Measurements from ENCODE around the gene ALG14. TPM values are rescaled to one million over a fixed set of nuclear protein-coding genes. Genes with fewer than 3 reads are reported as not detected.

The ALG14 gene
- total RNA-seq, 1 donor from 2014 or later: 10.5 TPM

DNA sequence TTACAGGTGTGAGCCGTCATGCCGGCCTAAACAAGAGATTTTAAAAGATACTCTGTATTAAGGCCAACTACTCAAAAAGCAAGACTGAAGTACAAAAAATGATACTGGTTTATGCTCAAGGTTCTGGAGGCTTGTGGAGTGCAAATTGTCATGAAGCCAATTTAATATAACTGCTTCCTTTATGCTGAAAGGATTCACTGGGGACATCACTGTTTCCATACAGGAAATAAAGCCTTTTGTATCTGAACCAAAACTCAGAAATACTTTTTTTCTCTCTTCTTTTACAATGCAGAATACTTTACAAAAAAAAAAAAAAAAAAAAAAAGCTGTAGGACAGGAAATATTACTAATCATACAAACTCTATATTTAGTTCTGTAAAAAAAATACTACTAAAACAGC is 90.4 kb downstream of the ALG14 start:
- no peak overlapping the region for H3K4me3 Mint-ChIP-seq (ENCODE audit: low read depth)
- no peak for TF ChIP-seq CTCF (IDR thresholded peaks at IDR 0.05; ENCODE audit: unreplicated experiment)
- DNase-seq (ENCODE audit: low spot score, unreplicated experiment): no peak
- peaks cover 27% of the 10 kb centered on the region for H3K4me1 Mint-ChIP-seq (ENCODE audit: low read depth)
- H3K27me3 Mint-ChIP-seq: no peaks in the 10 kb centered on the region
- no peak overlapping the region for H3K27ac Mint-ChIP-seq
- H3K36me3 Mint-ChIP-seq (ENCODE audit: insufficient read depth): peaks cover 2% of the 10 kb centered on the region
- H3K9me3 Mint-ChIP-seq (ENCODE audit: low read depth): no peaks in the 10 kb centered on the region

- peaks cover 24% of the 10 kb centered on the region for H3K4me1 Mint-ChIP-seq (ENCODE audit: low read depth)
- no peak for TF ChIP-seq CTCF (IDR thresholded peaks at IDR 0.05; ENCODE audit: unreplicated experiment)
- DNase-seq (ENCODE audit: low spot score, unreplicated experiment): no peak
- H3K27ac Mint-ChIP-seq: no peak overlapping the region
- H3K4me3 Mint-ChIP-seq (ENCODE audit: low read depth): no peak overlapping the region
- H3K9me3 Mint-ChIP-seq (ENCODE audit: low read depth): no peaks in the 10 kb centered on the region
- peaks cover 4% of the 10 kb centered on the region for H3K36me3 Mint-ChIP-seq (ENCODE audit: insufficient read depth)
- H3K27me3 Mint-ChIP-seq: no peaks in the 10 kb centered on the region
Measured at GRCh38 chr1:94981575-94981973, 91.2 kb downstream of the ALG14 start.

DNA sequence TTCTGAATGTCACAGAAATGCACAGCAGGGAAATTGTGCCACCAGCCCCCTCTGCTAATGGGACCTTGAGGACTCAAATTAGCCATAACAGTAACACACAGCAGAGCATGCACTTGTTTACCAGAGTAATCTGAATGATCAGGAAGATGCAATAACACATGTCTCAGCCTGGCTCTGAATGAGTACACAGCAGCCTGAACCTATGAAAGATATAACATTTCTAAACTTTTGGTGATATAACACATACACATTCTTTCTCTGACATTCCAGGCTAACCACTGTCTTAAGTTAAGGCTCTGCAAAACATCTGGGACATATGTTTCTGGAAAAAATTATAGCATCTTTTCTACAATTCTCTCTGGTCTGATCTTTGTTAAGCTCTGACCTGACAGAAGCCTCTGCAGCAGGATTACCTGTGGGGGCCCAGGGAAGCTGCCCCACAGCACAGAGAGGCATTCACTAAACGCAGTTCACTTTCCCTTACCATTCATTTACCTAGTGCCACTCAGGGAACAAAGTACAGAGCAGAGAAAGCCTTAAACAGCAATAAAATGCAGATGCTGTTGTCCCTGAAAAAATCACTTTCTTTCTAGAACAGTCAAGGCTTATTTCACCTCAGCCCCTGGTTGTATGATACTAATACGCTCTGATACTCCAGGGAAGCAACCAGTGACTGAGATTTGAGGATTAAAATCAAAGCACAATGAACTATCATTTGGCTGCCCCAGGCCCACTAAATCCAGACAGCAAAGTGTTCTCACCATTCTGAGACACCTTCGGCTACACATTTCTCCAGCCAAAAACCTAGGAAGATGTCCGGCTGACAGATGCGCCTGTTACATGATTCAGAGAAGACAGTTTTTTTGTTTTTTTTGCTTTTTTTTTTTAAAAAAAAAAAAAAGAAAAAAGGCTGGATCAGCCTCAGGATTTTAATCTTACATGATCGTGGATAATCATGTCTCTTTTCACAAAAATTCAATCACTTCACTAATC is 91.9 kb downstream of the ALG14 start:
- DNase-seq (ENCODE audit: low spot score, unreplicated experiment): no peak
- no peak for TF ChIP-seq CTCF (IDR thresholded peaks at IDR 0.05; ENCODE audit: unreplicated experiment)
- no peaks in the 10 kb centered on the region for H3K9me3 Mint-ChIP-seq (ENCODE audit: low read depth)
- no peak overlapping the region for H3K4me3 Mint-ChIP-seq (ENCODE audit: low read depth)
- no peaks in the 10 kb centered on the region for H3K27me3 Mint-ChIP-seq
- H3K36me3 Mint-ChIP-seq (ENCODE audit: insufficient read depth): peaks cover 5% of the 10 kb centered on the region
- H3K27ac Mint-ChIP-seq: peak overlapping the region; percentile 71
- H3K4me1 Mint-ChIP-seq (ENCODE audit: low read depth): peaks cover 21% of the 10 kb centered on the region

- TF ChIP-seq CTCF (IDR thresholded peaks at IDR 0.05; ENCODE audit: unreplicated experiment): no peak
- DNase-seq (ENCODE audit: low spot score, unreplicated experiment): no peak
- Mint-ChIP-seq H3K27ac (no peak overlapping the region), H3K27me3 (no peaks in the 10 kb centered on the region), H3K36me3 (ENCODE audit: insufficient read depth) (peaks cover 5% of the 10 kb centered on the region), H3K4me3 (ENCODE audit: low read depth) (no peak overlapping the region), H3K9me3 (ENCODE audit: low read depth) (no peaks in the 10 kb centered on the region), H3K4me1 (ENCODE audit: low read depth) (peaks cover 16% of the 10 kb centered on the region)
Measured at GRCh38 chr1:94979656-94980581, 92.8 kb downstream of the ALG14 start.

DNA sequence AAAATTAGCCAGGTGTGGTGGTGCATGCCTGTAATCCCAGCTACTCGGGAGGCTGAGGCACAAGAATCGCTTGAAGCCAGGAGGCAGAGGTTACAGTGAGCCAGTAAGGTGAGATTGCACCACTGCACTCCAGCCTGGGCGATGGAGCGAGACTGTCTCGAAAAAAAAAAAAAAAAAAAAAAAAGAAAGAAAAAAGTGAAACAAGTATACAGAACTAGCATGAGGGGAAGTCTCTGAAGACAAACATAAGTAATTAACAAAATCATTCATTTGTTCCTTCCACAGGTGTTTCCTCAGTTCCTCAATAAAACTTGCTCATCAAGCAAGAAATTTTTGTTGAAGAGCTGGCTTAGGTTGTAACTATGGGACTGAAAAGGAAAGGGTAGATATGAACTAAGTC is 93.6 kb downstream of the ALG14 start:
- DNase-seq (ENCODE audit: low spot score, unreplicated experiment): no peak
- no peak overlapping the region for H3K27ac Mint-ChIP-seq
- TF ChIP-seq CTCF (IDR thresholded peaks at IDR 0.05; ENCODE audit: unreplicated experiment): no peak

More for the DNA sequence above, 93.6 kb downstream of the ALG14 start:
- Mint-ChIP-seq H3K27me3 (no peaks in the 10 kb centered on the region), H3K36me3 (ENCODE audit: insufficient read depth) (peaks cover 5% of the 10 kb centered on the region), H3K4me1 (ENCODE audit: low read depth) (peaks cover 14% of the 10 kb centered on the region), H3K4me3 (ENCODE audit: low read depth) (no peak overlapping the region), H3K9me3 (ENCODE audit: low read depth) (no peaks in the 10 kb centered on the region)
